Anterior cingulate cortex (tissue), 58 donors: Measurements from ENCODE around the gene PAFAH1B1.
"Not testable (repeated sequence)": the region's sequence is repeated elsewhere in the genome, so short reads cannot be mapped to it uniquely, and the experiment has no call there.

Experiments used
- DNase-seq, 58 donors: peaks; one replicate each; lab custom pipeline; 2025; lab: John Stamatoyannopoulos, UW

The PAFAH1B1 gene

DNA sequence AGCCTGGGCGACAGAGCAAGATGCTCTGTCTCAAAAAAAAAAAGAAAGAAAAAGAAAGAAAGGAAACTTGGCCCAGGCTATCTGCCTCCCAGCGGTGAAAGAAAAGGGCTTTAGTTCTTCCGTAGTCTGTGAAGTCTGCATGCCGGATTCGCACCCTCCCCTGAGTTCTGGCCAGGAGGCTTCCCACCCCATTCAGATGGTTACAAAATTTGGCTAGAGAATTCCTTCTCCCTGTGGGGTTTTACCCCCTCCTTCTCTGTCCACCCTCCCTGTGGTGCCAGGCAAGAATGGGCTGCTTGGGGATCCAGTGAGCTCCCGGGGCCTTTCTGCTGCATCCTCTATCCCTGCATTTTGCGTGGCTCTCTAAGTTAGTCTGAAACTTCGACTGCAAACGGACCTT, 37.8 kb downstream of the PAFAH1B1 start:
- DNase-seq: no peak

DNA sequence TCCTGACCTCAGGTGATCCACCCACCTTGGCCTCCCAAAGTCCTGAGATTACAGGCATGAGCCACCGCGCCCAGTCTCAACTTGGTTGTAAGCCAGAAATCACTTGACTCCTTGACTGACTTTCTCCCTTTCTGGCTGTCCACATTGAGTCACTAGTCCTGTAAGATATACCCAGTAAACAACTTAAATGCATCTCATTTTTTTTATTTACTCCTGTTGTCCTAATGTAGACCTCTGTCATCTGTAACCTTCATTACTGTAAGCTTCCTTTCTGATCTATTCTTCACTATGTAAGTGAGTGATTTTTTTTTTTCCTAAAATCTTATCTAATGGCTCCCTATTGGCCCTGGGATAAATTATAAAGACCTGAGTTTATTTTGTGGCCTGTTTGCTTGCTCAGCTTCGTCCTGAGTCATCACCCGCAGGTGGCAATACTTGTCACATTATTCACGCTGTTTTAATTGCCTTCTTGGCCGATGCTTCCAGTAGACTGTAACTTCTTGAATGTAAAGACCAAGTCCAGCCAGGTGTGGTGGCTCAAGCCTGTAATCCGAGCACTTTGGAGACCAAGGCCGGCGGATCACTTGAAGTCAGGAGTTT, 41.0 kb downstream of the PAFAH1B1 start:
- no peak for DNase-seq

DNA sequence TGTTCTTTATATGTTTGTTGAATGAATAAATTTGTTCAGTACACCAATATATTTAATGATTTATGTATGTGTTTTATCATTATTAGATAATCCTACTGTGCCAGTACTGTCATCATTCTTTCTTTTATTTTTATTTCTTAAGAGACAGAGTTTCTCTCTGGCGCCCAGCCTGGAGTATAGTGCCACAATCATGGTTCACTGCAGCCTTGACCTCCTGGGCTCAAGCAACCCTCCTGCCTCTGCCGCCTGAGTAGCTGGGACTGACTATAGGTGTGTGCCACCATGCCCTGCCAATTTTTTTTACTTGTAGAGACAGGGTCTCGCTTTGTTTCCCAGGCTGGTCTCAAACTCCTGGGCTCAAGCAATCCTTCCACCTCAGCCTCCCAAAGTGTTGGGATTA, 41.8 kb downstream of the PAFAH1B1 start:
- no peak for DNase-seq

DNA sequence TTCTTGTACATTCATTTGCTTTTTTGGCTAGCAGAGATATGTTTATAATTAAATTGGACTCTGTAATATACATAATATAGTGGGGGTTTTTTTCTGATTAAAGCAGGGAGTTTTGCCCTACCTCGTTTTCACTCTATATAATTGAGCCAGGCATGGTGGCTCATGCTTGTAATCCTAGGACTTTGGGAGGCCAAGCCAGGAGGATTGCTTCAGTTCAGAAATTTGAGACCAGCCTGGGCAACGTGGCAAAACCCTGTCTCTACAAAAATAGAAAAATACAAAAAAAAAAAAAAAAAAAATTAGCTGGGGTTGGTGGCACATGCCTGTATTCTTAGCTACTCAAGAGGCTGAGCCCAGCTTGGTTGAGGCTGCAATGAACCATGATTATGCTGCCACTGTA, 42.2 kb downstream of the PAFAH1B1 start:
- DNase-seq: no peak

DNA sequence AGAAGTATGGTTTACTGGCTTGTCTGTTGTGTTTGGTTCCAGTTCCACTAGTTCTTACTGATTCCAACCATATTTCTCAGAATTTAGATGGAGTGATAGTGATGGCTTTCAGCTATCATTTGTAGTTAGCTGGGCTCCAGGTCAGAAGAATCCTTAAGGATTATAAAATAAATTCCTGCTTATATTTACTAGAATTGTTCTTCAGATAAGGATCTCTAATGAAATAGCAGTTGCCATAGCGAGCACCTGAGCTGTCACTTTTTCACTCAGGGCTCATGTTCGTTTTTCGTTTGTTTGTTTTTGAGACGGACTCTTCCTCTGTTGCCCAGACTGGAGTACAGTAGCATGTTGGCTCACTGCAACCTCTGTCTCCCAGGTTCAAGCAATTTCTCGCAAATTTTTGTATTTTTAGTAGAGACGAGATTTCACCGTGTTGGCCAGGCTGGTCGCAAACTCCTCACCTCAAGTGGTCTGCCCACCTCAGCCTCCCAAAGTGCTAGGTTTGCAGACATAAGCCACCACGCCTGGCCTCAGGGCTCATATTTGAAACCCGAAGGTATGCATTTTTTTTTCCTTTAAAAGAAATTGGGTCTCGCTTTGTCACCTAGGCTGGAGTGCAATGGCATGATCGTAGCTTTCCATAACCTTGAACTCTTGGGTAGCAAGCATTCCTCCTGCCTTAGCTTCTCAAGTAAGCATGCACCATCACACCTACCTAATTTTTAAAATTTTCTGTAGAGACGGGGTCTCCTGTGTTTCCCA, 42.9 kb downstream of the PAFAH1B1 start:
- DNase-seq: no peak

DNA sequence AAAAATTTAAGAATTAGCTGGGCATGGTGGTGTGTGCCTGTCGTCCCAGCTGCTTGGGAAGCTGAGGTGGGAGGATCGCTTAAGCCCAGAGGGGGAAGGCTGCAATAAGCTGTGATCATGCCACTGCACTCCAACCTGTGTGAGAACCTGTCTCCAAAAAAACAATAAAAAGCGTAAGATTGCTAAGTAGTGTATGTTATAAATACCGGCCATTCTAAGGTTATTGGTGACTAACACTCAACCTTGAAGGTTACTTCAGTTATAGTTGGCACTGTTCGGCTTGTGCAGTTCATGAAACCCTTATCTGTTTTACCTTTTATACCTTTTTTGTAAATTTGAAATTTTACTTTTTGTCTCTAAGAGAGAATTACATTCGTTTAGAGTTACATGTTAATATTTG, 44.0 kb downstream of the PAFAH1B1 start:
- no peak for DNase-seq

DNA sequence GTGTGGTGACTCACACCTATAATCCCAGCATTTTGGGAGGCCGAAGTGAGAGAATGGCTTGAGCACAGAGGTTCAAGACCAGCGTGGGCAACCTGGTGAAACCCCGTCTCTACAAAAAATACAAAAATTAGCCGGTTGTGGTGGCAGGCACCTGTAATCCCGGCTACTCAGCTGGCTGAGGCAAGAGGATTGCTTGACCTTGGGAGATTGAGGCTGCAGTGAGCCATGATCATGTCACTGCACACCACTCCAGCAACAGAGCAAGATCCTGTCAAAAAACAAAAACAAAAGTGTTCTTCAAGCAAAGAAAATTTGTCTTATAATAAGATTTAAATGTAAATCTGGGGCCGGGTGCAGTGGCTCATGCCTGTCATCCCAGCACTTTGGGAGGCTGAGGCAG, 51.5 kb downstream of the PAFAH1B1 start:
- DNase-seq: no peak

DNA sequence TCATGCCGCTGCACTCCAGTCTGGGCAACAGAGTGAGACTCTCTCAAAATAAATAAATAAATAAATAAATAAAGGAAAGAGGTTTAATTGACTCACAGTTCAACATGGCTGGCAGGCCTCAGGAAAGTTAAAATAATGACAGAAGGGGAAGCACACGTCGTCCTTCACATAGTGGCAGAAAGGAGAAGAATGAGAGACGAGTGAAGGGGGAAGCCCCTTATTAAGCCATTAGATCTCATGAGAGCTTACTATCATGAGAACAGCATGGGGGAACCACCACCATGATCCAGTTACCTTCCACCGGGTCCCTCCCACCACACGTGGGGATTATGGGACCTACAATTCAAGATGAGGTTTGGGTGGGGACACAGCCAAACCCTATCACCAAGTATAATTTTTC, 54.5 kb downstream of the PAFAH1B1 start:
- DNase-seq: no peak

DNA sequence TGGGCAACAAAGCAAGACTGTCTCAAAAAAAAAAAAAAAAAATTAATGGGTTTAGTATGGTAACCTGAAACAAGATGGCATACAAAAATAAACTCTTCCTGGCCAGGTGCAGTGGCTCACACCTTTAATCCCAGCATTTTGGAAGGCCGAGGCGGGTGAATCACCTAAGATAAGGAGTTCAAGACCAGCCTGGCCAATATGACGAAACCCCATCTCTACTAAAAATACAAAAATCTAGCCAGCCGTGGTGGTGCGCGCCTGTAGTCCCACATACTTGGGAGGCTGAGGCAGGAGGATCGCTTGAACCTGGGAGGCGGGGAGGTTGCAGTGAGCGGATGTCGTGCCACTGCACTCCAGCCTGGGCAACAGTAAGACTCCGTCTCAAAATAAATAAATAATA, 55.7 kb downstream of the PAFAH1B1 start:
- DNase-seq: no peak

DNA sequence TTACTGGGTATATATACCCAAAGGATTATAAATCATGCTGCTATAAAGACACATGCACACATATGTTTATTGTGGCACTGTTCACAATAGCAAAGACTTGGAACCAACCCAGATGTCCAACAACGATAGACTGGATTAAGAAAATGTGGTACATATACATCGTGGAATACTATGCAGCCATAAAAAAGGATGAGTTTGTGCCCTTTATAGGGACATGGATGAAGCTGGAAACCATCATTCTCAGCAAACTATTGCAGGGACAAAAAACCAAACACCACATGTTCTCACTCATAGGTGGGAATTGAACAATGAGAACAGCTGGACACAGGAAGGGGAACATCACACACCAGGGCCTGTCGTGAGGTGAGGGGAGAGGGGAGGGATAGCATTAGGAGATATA, 59.5 kb downstream of the PAFAH1B1 start:
- not testable (repeated sequence) for DNase-seq

DNA sequence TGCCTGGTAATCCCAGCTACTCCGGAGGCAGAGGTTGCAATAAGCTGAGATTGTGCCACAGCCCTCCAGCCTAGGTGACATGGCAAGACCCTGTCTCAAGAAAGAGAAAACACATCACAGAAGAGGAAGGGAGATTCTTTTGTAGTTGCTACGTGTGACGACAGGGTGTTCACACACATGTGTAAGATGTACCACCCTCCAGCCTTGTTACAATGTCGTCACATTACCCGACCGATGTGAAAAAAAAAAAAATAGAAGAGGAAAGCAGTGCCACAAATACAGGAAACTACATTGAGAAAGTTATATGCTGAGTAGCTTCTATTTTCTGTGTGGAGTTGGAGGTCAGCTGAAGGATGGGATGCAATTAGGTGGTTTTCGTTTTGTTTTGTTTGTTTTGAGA, 62.1 kb downstream of the PAFAH1B1 start:
- DNase-seq: no peak

DNA sequence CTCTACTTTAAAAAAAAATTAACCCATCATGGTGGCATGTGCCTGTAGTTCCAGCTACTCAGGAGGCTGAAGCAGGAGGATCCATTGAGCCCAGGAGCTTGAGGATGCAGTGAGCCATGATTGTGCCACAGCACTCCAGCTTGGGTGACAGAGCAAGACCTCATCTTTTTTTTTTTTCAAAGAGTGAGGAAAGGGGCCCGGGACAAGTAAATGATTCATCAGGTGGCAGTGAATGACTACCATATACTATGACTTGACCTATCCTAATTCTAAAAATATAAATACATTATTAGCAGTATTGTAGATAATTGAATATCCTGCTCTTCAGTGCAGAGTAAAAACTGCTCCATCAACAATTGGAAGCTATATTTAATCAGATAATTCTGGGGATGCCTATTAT, 62.8 kb downstream of the PAFAH1B1 start:
- DNase-seq: no peak

DNA sequence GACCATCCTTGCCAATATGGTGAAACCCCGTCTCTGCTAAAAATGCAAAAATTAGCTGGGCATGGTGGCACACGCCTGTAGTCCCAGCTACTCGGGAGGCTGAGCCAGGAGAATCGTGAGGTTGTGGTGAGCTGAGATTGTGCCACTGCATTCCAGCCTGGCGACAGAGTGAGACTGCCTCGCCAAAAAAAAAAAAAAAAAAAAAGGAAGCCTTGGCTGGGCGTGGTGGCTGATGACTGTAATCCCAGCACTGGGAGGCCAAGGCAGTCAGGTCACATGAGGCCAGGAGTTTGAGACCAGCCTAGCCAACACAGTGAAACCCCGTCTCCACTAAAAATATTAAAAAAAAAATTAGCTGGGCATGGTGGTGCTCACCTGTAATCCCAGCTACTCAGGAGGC, 65.9 kb downstream of the PAFAH1B1 start:
- not testable (repeated sequence) for DNase-seq

DNA sequence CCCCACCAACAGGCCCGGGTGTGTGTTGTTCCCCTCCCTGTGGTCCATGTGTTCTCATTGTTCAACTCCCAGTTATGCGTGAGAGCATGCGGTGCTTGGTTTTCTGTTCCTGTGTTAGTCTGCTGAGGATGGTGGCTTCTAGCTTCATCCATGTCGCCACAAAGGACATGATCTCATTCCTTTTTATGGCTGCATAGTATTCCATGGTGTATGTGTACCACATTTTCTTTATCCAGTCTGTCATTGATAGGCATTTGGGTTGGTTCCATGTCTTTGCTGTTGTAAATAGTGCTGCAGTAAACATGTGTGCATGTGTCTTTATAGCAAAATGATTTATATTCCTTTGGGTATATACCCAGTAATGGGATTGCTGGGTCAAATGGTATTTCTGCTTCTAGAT, 67.0 kb downstream of the PAFAH1B1 start:
- not testable (repeated sequence) for DNase-seq

DNA sequence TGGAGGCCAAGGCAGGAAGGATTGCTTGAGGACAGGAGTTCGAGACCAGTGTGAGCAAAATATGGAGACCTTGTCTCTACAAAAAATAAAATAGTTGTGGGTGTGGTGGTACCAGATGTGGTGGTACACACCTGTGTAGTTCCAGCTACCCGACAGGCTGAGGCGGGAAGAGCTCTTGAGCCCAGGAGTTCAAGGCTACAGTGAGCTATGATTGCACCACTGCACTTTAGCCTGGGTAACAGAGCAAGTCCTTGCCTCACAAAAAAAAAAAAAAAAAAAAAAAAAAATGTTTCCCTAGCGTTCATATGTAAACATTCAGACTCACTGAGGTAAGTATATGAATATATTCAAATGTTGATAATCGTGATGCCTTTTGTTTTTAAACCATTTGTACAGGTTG, 78.6 kb downstream of the PAFAH1B1 start:
- DNase-seq: no peak

DNA sequence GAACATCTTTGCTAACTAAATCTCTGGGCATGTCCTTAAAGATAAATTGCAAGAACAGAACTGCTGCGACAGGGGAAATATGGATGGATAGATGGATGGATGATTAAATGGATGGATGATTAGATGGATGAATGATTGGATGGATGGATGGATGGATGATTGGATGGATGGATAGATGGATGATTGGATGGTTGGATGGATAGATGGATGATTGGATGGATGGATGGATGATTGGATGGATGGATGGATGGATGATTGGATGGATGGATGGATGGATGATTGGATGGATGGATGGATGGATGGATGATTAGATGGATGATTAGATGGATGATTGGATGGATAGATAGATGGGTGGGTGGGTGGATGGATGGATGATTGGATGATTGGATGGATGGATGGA, 85.8 kb downstream of the PAFAH1B1 start:
- DNase-seq: not testable (repeated sequence)

DNA sequence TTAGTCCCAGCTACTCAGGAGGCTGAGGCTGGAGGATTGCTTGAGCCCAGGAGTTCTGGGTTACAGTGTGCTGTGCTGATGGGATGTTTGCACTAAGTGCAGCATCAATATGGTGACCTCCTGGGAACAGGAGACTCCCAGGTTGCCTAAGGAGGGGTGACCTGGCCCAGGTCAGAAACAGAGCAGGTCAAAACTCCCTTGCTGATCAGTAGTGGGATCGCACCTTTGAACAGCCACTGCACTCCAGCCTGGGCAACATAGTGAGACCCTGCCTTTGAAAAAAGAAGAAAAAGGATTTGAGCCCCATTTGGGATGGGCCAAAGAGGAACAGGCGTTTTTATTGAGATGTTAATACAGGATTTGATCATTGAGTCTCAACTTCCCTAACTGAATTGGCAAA, 87.5 kb downstream of the PAFAH1B1 start:
- DNase-seq: no peak

DNA sequence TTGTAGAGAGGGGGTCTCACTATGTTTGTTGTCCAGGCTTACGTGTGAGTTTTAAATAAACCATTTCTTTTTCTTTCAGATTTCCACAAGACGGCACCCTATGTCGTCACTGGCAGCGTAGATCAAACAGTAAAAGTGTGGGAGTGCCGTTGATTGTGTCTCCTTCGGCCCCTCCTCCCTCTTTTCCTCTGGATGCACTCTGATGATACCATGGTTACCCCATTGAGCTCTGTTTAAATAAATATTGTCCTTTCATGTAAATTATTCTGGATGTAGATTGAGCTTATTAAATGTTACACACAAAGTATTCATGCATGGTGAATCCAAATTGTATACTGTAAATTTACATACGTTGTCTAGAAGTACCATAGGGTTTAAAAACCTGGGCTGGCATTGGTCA, 88.2 kb downstream of the PAFAH1B1 start:
- no peak for DNase-seq

DNA sequence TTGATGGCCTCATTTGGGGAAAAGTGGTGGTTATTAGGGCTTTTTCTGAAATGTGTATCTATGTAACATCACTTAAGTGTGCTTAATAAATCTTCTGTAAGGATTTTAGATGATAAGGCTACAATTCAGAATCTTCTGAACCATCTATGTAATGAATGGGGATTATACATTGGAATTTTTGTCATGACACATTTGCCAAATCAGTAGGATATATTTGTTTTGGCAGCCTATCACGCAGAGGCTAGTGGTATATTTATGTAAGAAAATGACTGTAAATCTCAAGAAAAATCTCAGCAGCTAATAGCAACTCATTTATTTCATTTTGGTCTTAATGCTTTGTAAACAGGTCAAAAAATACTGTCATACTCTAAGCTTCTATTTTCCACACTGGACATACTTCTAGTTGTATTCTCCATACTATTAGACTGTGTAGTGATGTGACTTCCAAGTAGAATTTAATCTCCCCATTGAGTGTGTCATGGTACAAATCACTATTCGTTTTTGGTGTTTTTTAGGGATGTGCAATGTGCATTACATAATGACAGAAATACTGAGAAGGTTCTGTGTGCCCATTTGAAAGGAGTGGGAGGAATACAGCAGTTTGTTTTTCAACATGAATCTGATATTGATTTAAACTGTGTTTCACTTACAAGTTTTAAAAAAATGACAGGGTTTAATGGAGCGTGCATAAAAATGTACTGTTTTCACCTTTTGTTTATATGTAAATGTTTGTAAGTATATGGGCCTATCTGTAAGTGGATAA, 88.9 kb downstream of the PAFAH1B1 start:
- no peak for DNase-seq

DNA sequence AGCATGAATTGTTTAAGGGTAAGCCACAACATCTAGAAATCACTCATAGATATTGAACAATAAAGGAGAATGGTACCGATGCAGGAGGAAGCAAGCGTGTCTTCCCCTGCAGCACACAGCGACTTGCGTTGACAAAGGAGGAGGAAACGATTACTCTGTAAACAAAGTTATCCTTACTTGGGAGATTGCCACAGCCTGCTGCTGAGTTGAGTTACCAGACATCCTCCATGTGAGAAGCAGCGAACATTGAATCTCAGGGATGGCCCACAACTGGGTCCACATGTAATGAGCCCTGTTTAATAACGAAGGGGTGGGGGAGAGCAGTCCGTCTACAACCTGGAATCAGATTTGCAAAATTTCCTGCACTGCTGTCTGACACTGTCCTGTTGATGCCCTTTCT, 90.5 kb downstream of the PAFAH1B1 start:
- no peak for DNase-seq

DNA sequence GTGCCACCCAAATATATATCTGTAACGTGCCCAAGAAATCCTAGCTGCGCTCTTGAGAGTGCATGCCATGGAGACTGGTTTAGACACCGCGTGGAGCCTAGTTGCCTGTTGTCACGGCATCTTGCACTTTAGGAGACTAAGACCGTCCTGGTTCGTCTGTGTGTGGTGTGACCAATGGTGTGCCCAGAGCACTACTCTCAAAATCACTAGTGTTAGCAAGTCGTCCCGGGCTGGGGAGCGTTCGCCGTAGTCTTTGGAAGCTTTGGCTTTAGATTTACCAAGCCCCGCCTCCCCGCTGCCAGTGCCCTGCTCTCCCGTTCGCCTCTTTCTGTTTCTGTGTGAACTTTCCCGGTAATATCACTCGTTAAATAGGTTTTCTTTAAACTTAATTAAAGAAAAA, 91.1 kb downstream of the PAFAH1B1 start:
- DNase-seq: no peak

DNA sequence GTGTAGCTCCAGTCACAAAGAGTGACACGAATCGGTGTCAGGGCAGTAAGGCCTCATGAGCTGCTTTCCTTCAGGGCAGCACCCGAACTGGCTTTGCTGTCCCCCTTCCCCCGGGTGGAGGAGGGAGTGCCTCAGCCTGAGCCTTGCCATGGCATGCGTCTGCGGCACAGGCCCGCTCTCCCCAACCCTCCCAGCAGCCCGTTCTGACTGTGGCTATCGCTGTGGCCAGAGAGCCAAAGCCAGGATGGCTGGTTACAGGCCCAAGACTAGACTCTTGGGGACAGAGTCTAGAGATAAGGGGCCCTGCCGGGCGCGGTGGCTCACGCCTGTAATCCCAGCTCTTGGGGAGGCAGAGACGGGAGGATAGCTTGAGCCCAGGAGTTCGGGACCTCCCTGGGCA, 92.2 kb downstream of the PAFAH1B1 start:
- no peak for DNase-seq
